C4-2B (cell line): ENCODE measurements around the gene PDLIM5.

Experiments
- H3K27ac ChIP-seq: fragments of 450-650 bp; 2 replicates; pipeline ENCODE4 v1.5.1; 2017
- ZFX ChIP-seq: fragments of 450-650 bp; IDR thresholded peaks from 2 replicates; pipeline ENCODE4 v1.6.1; 2017
- TF ChIP-seq, protein P1 (sequence below): fragments of 450-650 bp; conservative IDR thresholded peaks from 2 replicates; pipeline ENCODE4 v1.5.1; 2017; ENCODE audit warnings: mild to moderate bottlenecking

PDLIM5 gene

DNA sequence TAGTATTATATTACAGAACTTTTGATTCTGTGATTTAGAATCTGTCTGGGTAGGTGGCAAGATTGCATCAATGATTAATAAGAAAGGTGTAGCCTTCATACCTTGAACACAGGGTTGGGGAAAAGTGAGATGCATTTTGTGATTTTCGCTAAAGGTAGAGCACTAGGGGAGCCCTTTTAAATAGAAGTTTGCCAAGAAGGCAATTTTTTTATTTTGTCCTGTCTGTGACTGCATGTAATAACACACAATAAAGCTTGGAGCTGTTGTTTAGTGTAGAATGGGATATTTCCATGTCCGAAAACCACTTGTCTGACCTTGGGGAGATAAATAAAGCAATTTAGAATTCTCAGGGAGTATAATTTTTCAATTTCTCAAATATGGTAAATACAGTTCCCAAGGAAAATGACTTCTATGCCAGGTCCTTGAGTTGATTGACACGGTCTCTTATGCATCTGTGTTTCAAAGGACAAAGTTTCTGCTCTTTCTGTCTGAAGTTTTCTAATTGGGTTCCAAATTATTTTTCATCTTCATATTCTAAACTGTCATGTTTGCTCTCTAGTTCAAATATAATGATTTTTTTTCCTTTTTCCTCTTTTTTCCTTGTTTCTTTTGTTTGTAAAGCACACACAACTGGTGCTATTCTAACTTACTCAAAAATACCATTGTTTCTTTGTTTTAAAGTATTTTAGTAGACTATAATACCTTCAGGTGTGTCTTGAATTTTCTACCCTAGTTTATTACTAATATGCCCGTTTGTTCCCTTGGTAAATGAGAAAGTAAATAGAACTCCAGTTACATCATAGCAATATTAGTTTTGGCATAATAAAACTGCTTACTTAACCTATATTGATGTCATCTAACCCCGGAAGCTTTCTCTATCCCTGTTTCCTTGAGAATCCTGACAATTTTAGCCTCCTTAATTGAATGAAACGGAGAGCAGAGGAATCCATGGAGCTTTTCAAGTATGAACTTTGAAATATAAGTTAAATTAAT, 218.2 kb downstream of the PDLIM5 start:
- no peak overlapping the region for H3K27ac ChIP-seq
- TF ChIP-seq, protein P1, sequence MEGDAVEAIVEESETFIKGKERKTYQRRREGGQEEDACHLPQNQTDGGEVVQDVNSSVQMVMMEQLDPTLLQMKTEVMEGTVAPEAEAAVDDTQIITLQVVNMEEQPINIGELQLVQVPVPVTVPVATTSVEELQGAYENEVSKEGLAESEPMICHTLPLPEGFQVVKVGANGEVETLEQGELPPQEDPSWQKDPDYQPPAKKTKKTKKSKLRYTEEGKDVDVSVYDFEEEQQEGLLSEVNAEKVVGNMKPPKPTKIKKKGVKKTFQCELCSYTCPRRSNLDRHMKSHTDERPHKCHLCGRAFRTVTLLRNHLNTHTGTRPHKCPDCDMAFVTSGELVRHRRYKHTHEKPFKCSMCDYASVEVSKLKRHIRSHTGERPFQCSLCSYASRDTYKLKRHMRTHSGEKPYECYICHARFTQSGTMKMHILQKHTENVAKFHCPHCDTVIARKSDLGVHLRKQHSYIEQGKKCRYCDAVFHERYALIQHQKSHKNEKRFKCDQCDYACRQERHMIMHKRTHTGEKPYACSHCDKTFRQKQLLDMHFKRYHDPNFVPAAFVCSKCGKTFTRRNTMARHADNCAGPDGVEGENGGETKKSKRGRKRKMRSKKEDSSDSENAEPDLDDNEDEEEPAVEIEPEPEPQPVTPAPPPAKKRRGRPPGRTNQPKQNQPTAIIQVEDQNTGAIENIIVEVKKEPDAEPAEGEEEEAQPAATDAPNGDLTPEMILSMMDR = no peak
- TF ChIP-seq ZFX = no peak

DNA sequence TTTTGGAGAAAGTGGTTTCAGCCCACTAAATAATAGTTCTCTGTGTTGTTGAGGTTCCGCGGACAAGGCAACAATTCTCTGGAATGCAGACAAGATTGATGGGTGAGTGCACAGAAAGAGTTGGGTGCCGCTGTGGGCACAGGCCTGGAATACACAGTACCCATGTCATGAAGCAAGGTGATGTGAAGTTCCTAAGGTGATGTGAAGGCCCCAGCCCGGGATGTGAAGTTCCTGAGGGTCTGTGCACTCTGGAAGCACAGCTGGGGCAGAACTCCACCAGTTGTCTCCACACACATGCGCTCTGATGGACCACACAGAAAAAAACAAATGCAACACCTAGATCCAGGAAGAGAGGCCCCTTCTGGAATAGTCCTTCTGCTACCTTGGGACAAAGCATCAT, 219.4 kb downstream of the PDLIM5 start:
- TF ChIP-seq, protein P1 = no peak
- TF ChIP-seq ZFX = no peak
- peak overlapping the region; percentile 95 for H3K27ac ChIP-seq

DNA sequence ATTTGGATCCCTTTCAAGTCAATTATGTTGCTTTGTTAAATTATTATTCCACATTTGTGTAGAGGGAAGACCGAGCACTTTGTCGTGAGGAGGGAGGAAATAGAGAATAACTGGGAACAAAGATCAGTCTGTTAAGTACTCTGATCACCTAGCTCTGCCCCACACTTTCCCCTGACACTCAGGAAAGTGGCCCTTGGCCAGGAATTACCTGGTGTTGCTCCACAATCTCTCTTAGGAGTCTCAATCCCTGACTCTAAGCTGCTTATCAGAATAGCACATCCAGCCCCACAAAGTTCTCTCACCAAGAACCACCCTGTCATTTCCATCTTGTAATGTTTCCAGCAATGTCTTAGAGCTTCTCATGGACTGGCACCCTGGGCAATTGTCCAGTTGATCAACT, 222.2 kb downstream of the PDLIM5 start:
- H3K27ac ChIP-seq = no peak overlapping the region
- TF ChIP-seq ZFX = no peak
- TF ChIP-seq, protein P1 = no peak

GRCh38 chr4:94676970-94677369, 225.2 kb downstream of the PDLIM5 start:
- TF ChIP-seq, protein P1 = no peak
- no peak for TF ChIP-seq ZFX
- H3K27ac ChIP-seq = peak overlapping the region; percentile 20; the same call in 1 of the 2 replicates

GRCh38 chr4:94678896-94679295, 227.2 kb downstream of the PDLIM5 start:
- peak overlapping the region; percentile 95 for H3K27ac ChIP-seq
- no peak for TF ChIP-seq ZFX
- TF ChIP-seq, protein P1 = no peak

GRCh38 chr4:94680176-94680862, 228.6 kb downstream of the PDLIM5 start:
- TF ChIP-seq, protein P1 = peak; percentile 27
- no peak for TF ChIP-seq ZFX
- peak overlapping the region; percentile 95 for H3K27ac ChIP-seq

DNA sequence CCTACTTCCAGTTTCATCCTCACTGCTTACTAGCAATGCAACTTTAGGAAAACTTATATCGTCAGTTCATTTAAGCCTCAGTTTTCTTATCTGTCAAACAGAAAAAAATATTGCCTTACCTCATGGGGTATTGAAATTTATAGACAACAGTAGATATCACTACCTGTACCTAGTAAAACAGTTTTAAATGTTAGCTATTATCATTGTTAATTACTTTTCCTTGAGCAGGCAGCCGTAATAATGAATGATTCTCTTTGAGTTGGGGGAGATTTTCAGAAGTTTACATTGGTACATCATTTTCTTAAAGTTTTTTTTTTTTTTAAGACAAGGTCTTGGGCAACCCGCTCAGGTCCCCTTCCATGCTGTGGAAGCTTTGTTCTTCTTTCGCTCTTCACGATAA, 234.3 kb downstream of the PDLIM5 start:
- peak overlapping the region; percentile 67; the same call in 1 of the 2 replicates for H3K27ac ChIP-seq
- TF ChIP-seq, protein P1 = no peak
- no peak for TF ChIP-seq ZFX
